Pancreas (tissue), 10 donors: Measurements from ENCODE around the gene ADAM22. TPM values are rescaled to one million over a fixed set of nuclear protein-coding genes. Genes with fewer than 3 reads are reported as not detected.

Experiments
- ATAC-seq, 4 donors: fragments of 200-7000 bp; cut with Tn5 transposase; one replicate each; pipeline versions ENCODE4 v1.8.0 to v1.9.1; 2020; ENCODE audit warnings: mild to moderate bottlenecking in 4 of 4, moderate library complexity in 4 of 4
- DNase-seq, 6 donors: peaks; one replicate each; pipeline ENCODE4 v3.0.0-alpha.2; 2020
- FAIRE-seq: peaks from 2 replicates; lab custom pipeline; 2012; peaks lifted over from hg19 to GRCh38; lab: Jason Lieb, UNC
- H3K27ac ChIP-seq, 4 donors: fragments of 200-600 bp; sonication (generic); 1 replicate in 3 of 4; 2 replicates in 1 of 4; pipeline versions ENCODE4 v1.5.0 to v1.8.0; 2020
- H3K27me3 ChIP-seq, 4 donors: fragments of 200-600 bp; one replicate each; pipeline ENCODE4 v1.8.0; 2021
- H3K36me3 ChIP-seq, 3 donors: fragments of 200-600 bp; sonication (generic) in 1 of 3; one replicate each; pipeline versions ENCODE4 v1.5.0 to v1.8.0; 2020 to 2021
- H3K4me1 ChIP-seq, 3 donors: fragments of 200-600 bp; one replicate each; pipeline ENCODE4 v1.8.0; 2021
- H3K4me3 ChIP-seq, 4 donors: fragments of 200-600 bp; sonication (generic) in 2 of 4; one replicate each; pipeline versions ENCODE4 v1.5.0 to v1.8.0; 2020 to 2021
- H3K9me3 ChIP-seq, 4 donors: fragments of 200-600 bp; one replicate each; pipeline ENCODE4 v1.8.0; 2021
- CTCF ChIP-seq, 4 donors: fragments of 200-600 bp; sonication (generic) in 3 of 4; IDR thresholded peaks; one replicate each; pipeline versions ENCODE4 v1.5.0 to v1.8.0; 2021; ENCODE audit warnings: antibody characterized with exemption in 4 of 4
- WGBS, 2 donors: extraction: QIAGEN DNeasy Blood & Tissue Kit; methylation state at CpG; one replicate each; pipeline ENCODE4 v1.1.7; 2013; 5-methylcytosine and 5-hydroxymethylcytosine counted together
- intact Hi-C, 3 donors: fragments of 100-400 bp; cut with DNase I; formaldehyde crosslinking; loops; one replicate each; pipeline versions ENCODE4 v1.11.1 to v1.14.2; 2022
- polyA plus RNA-seq, 2 donors: library from polyadenylated mRNA; stranded (reverse); fragments of 200-250 nt; gene quantifications; one replicate each; pipeline ENCODE4 v1.2.3, GENCODE V29; 2013
- total RNA-seq, 6 donors: library from RNA; stranded (reverse); fragmentation: NEBNext Ultra II Directional in 4 of 6; extraction: Animal tissue kit (Norgen Biotek cat#: 25700) in 4 of 6; gene quantifications; one replicate each; pipeline versions ENCODE4 v1.2.1 to v1.2.4, GENCODE V29; 2021 to 2023
- donor health status: healthy with polysubstance abuse.
- donor health status: DM: no; HTN: no; CAD: no; lungs with moderate emphysema.
- donor health status: DM: no; HTN: no; CAD: no.
- donor health status: control.
- donor health status: control.
- donor health status: Bipolar disorder and iron deficiency.
- donor health status: DM: yes; HTN: yes; CAD: no.
- donor health status: DM: no; HTN: no; CAD: no.
- donor health status: DM: no; HTN: no; CAD: no.
- donor health status: DM: yes; HTN: yes; CAD: no.

ADAM22 gene
- total and polyA plus RNA-seq, 8 donors, result 0.30 to 2.8 (median 0.93) TPM

- TF ChIP-seq CTCF (IDR thresholded peaks at IDR 0.05), result no peak
- 59 to 65% methylated on average over 1 of the region's 1 CpG for WGBS, 2 donors
- intact Hi-C loops, result no loop called here
- Histone ChIP-seq H3K4me3 (no peak overlapping the region), H3K27me3 (no peaks in the 10 kb centered on the region), H3K27ac (no peak overlapping the region), H3K4me1 (no peaks in the 10 kb centered on the region), H3K9me3 (no peaks in the 10 kb centered on the region), H3K36me3 (no peaks in the 10 kb centered on the region)
- DNase-seq (no peak), ATAC-seq (no peak), FAIRE-seq (no peak)
Measured at GRCh38 chr7:88040694-88041093, 106.6 kb downstream of the ADAM22 start.

GRCh38 chr7:88041583-88041982 is 107.5 kb downstream of the ADAM22 start:
- WGBS, 2 donors, result 91 to 96% methylated on average over 1 of the region's 1 CpG
- H3K9me3 ChIP-seq, result no peaks in the 10 kb centered on the region
- DNase-seq (no peak), ATAC-seq (no peak), FAIRE-seq (no peak)
- H3K4me1 ChIP-seq, result no peaks in the 10 kb centered on the region
- no peak for TF ChIP-seq CTCF (IDR thresholded peaks at IDR 0.05)
- H3K27ac ChIP-seq, result no peak overlapping the region
- H3K36me3 ChIP-seq, result no peaks in the 10 kb centered on the region
- intact Hi-C loops, result no loop called here
- H3K27me3 ChIP-seq, result no peaks in the 10 kb centered on the region
- no peak overlapping the region for H3K4me3 ChIP-seq

DNA sequence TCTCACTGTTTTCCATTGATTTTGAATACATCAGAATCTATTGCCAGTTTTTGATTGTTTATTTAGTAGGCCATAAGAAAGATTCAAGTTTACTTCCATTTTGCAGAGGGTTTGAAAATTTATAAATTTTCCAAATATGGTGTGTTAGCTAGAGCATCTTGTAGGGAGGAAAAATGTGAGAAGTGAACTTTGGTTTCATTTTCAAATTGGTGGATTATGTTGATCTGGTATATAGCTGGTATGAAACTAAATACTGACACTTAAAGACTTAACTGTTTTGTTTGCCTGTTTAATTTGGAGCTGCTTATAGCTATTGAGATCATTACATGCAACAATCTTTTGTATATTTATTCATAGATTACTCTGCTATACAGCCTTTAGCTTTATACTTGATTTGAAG is 108.1 kb downstream of the ADAM22 start:
- H3K4me3 ChIP-seq, result no peak overlapping the region
- no peaks in the 10 kb centered on the region for H3K4me1 ChIP-seq
- no peaks in the 10 kb centered on the region for H3K9me3 ChIP-seq
- no peak overlapping the region for H3K27ac ChIP-seq
- no peak for FAIRE-seq
- no peak for TF ChIP-seq CTCF (IDR thresholded peaks at IDR 0.05)
- no peaks in the 10 kb centered on the region for H3K36me3 ChIP-seq
- H3K27me3 ChIP-seq, result no peaks in the 10 kb centered on the region
- no peak for ATAC-seq
- intact Hi-C loops, result no loop called here
- DNase-seq, result no peak

DNA sequence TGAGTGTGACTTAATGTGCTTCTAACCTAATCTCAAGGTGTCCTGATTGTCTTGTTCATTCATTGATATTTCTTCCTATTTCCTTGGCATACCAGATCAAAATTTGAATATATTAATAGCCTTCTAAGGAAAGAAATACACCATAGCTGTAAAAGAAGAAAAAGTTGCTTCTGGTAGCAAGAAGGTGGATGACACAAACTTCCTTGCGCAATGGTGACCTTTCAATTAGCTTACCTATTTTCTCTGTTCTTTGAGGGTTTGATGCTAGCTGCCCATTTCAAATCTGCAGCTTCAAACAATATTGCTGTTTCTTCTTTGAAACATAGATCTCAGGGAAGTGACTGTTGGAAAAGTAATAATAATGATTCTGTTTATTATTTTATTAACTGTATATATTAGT is 108.8 kb downstream of the ADAM22 start:
- Histone ChIP-seq H3K36me3 (no peaks in the 10 kb centered on the region), H3K27me3 (no peaks in the 10 kb centered on the region), H3K4me1 (no peaks in the 10 kb centered on the region), H3K4me3 (no peak overlapping the region), H3K27ac (no peak overlapping the region), H3K9me3 (no peaks in the 10 kb centered on the region)
- ATAC-seq, result no peak
- 95 to 97% methylated on average over 1 of the region's 1 CpG for WGBS, 2 donors
- intact Hi-C loops, result no loop called here
- no peak for DNase-seq
- no peak for TF ChIP-seq CTCF (IDR thresholded peaks at IDR 0.05)
- no peak for FAIRE-seq

- DNase-seq, result no peak
- H3K36me3 ChIP-seq, result no peaks in the 10 kb centered on the region
- FAIRE-seq, result no peak
- H3K27ac ChIP-seq, result no peak overlapping the region
- TF ChIP-seq CTCF (IDR thresholded peaks at IDR 0.05), result no peak
- no peak overlapping the region for H3K4me3 ChIP-seq
- no peaks in the 10 kb centered on the region for H3K27me3 ChIP-seq
- no peaks in the 10 kb centered on the region for H3K9me3 ChIP-seq
- no peak for ATAC-seq
- H3K4me1 ChIP-seq, result no peaks in the 10 kb centered on the region
- WGBS, 2 donors, result 85 to 90% methylated on average over 2 of the region's 2 CpGs
- intact Hi-C loops, result no loop called here
Measured at GRCh38 chr7:88044069-88044468, 110.0 kb downstream of the ADAM22 start.
